HUDEP-2 (cell line): Measurements from ENCODE around the gene TRIP13.
A peak's percentile ranks its signal among the peaks of the same experiment; 100 is the strongest.
"Not testable (repeated sequence)": the region's sequence is repeated elsewhere in the genome, so short reads cannot be mapped to it uniquely, and the experiment has no call there.

Source experiments
- DNase-seq, 76 experiments: peaks; one replicate each; lab custom pipeline; 2025; ENCODE audit not compliant: unreplicated experiment in 76 of 76; lab: John Stamatoyannopoulos, UW

TRIP13 gene

GRCh38 chr5:889075-889710 is 3.5 kb upstream of the TRIP13 start:
- no peak for DNase-seq

- no peak for DNase-seq
Measured at GRCh38 chr5:891117-891836, 1.4 kb upstream of the TRIP13 start.

GRCh38 chr5:891837-892393 is 769 bp upstream of the TRIP13 start:
- DNase-seq = peak in 2 of 76 experiments; percentile 21 to 31

GRCh38 chr5:893137-893506 is 438 bp downstream of the TRIP13 start:
- peak in 1 of 76 experiments; percentile 33 for DNase-seq

GRCh38 chr5:893711-894110 is 1.0 kb downstream of the TRIP13 start:
- no peak for DNase-seq

GRCh38 chr5:900781-901180 is 8.1 kb downstream of the TRIP13 start:
- no peak for DNase-seq

GRCh38 chr5:902129-902916 is 9.6 kb downstream of the TRIP13 start:
- no peak for DNase-seq

GRCh38 chr5:903756-904096 is 11.0 kb downstream of the TRIP13 start:
- no peak for DNase-seq

GRCh38 chr5:905139-905642 is 12.5 kb downstream of the TRIP13 start:
- DNase-seq = no peak

- DNase-seq = no peak
Measured at GRCh38 chr5:907366-907910, 14.8 kb downstream of the TRIP13 start.

GRCh38 chr5:908172-908571 is 15.5 kb downstream of the TRIP13 start:
- no peak for DNase-seq

GRCh38 chr5:909086-909485 is 16.4 kb downstream of the TRIP13 start:
- no peak for DNase-seq

- DNase-seq = no peak
Measured at GRCh38 chr5:909994-910768, 17.5 kb downstream of the TRIP13 start.

- no peak for DNase-seq
Measured at GRCh38 chr5:910769-911160, 18.1 kb downstream of the TRIP13 start.

- DNase-seq = no peak
Measured at GRCh38 chr5:911601-912000, 18.9 kb downstream of the TRIP13 start.

GRCh38 chr5:912280-913091 is 19.8 kb downstream of the TRIP13 start:
- DNase-seq = peak in 1 of 76 experiments; percentile 12

- DNase-seq = no peak
Measured at GRCh38 chr5:914174-914573, 21.5 kb downstream of the TRIP13 start.

- no peak for DNase-seq
Measured at GRCh38 chr5:914612-915011, 21.9 kb downstream of the TRIP13 start.

GRCh38 chr5:915346-915745 is 22.7 kb downstream of the TRIP13 start:
- not testable (repeated sequence) for DNase-seq
